HepG2 (cell line): Measurements from ENCODE around the gene SPART. TPM values are rescaled to one million over a fixed set of nuclear protein-coding genes. Genes with fewer than 3 reads are reported as not detected.

Source experiments
- ATAC-seq: fragments of 200-7000 bp; cut with Tn5 transposase; 3 replicates; pipeline ENCODE4 v1.9.1; 2020; ENCODE audit warnings: mild to moderate bottlenecking, moderate library complexity
- BruUV-seq: library from RNA; stranded (reverse); fragments of 400-500 nt; replicated peaks from 2 replicates; lab custom pipeline; 2021; lab: Mats Ljungman, UMichigan
- CTCF ChIA-PET: fragments of 300-600 bp; formaldehyde crosslinking; extraction: SDS; loops from one replicate; lab custom pipeline; 2021; ENCODE audit warnings: low total read pairs, inconsistent platforms, low intra/inter-chr PET ratio; lab: Yijun Ruan, JAX
- POLR2A ChIA-PET: fragments of 350-600 bp; sonication (Branson Sonifier 250); formaldehyde crosslinking; loops from one replicate; lab custom pipeline; 2020; ENCODE audit warnings: antibody characterized with exemption, inconsistent platforms; lab: Yijun Ruan, JAX
- DNase-seq: peaks from one replicate; pipeline ENCODE4 v3.0.0-alpha.2; 2015; ENCODE audit warnings: low spot score
- FAIRE-seq: peaks from 3 replicates; lab custom pipeline; 2011; peaks lifted over from hg19 to GRCh38; lab: Jason Lieb, UNC
- H2AFZ ChIP-seq: one replicate; pipeline ENCODE4 v1.6.1; 2011; ENCODE audit warnings: low read length, inconsistent platforms
- H3K27ac ChIP-seq: fragments of 300-600 bp; 3 replicates; pipeline ENCODE4 v1.8.0; 2011; ENCODE audit warnings: mixed run types, mild to moderate bottlenecking, mixed read lengths, low read length, inconsistent platforms; ENCODE audit not compliant: insufficient read depth; ENCODE audit errors: extremely low read length
- H3K27me3 ChIP-seq, 2 experiments: fragments of 200-600 bp in 1 of 2; 2 replicates in 1 of 2; 3 replicates in 1 of 2; pipeline versions ENCODE4 v1.6.0 to v1.8.0; 2011; ENCODE audit warnings: low read length in 2 of 2, mild to moderate bottlenecking in 2 of 2, moderate library complexity in 2 of 2, inconsistent platforms in 1 of 2; ENCODE audit not compliant: insufficient read depth in 2 of 2, control insufficient read depth in 1 of 2
- H3K36me3 ChIP-seq, 2 experiments: fragments of 200-600 bp in 1 of 2; replicated peaks in 1 of 2; 2 replicates in 1 of 2; 3 replicates in 1 of 2; pipeline versions ENCODE4 v1.5.1 to v1.8.0; 2011; ENCODE audit warnings: low read length in 2 of 2, inconsistent platforms in 1 of 2; ENCODE audit not compliant: insufficient read depth in 2 of 2, control insufficient read depth in 1 of 2
- H3K4me1 ChIP-seq: 2 replicates; pipeline ENCODE4 v1.5.1; 2012; ENCODE audit warnings: low read length, inconsistent platforms; ENCODE audit not compliant: insufficient read depth
- H3K4me2 ChIP-seq: 2 replicates; pipeline ENCODE4 v1.6.0; 2011; ENCODE audit warnings: low read depth, low read length, inconsistent platforms
- H3K4me3 ChIP-seq, 3 experiments: fragments of 200-600 bp in 1 of 3; sonication (generic), shearing (Covaris generic) in 1 of 3; replicated peaks in 1 of 3; 2 replicates each; pipeline ENCODE4 v1.5.1; 2011 to 2016; ENCODE audit warnings: low read length in 3 of 3, inconsistent platforms in 2 of 3, low read depth in 2 of 3, mild to moderate bottlenecking in 2 of 3, control low read depth in 1 of 3, mixed read lengths in 1 of 3; ENCODE audit not compliant: insufficient read depth in 1 of 3
- H3K79me2 ChIP-seq: one replicate; pipeline ENCODE4 v1.6.1; 2011; ENCODE audit warnings: low read length, inconsistent platforms; ENCODE audit not compliant: insufficient read depth
- H3K9ac ChIP-seq: 2 replicates; pipeline ENCODE4 v1.6.0; 2011; ENCODE audit warnings: mild to moderate bottlenecking, low read depth, low read length, inconsistent platforms; ENCODE audit not compliant: insufficient read depth
- H3K9me3 ChIP-seq: 2 replicates; pipeline ENCODE4 v1.5.1; 2012; ENCODE audit warnings: mild to moderate bottlenecking, low read length
- H4K20me1 ChIP-seq: 2 replicates; pipeline ENCODE4 v1.6.0; 2011; ENCODE audit warnings: inconsistent platforms, mild to moderate bottlenecking, low read length, moderate library complexity; ENCODE audit not compliant: insufficient read depth
- AKNA ChIP-seq: sonication (generic); formaldehyde crosslinking; IDR thresholded peaks from 2 replicates; pipeline ENCODE4 v1.4.0; 2020; ENCODE audit warnings: missing genetic modification reagents, borderline replicate concordance
- CREB3 ChIP-seq: sonication (generic); formaldehyde crosslinking; IDR thresholded peaks from 2 replicates; pipeline ENCODE4 v1.5.0; 2020; ENCODE audit warnings: missing genetic modification reagents
- EED ChIP-seq: sonication (generic); formaldehyde crosslinking; IDR thresholded peaks from 2 replicates; pipeline ENCODE4 v1.5.0; 2020; ENCODE audit warnings: mild to moderate bottlenecking, missing genetic modification reagents
- ELK4 ChIP-seq: sonication (generic); formaldehyde crosslinking; IDR thresholded peaks from 2 replicates; pipeline ENCODE4 v1.9.0; 2021; ENCODE audit warnings: missing genetic modification reagents, borderline replicate concordance
- HDAC2 ChIP-seq: sonication (generic); formaldehyde crosslinking; IDR thresholded peaks from 2 replicates; pipeline ENCODE4 v1.4.0; 2020; ENCODE audit warnings: missing genetic modification reagents
- KDM5B ChIP-seq: sonication (generic); formaldehyde crosslinking; IDR thresholded peaks from 2 replicates; pipeline ENCODE4 v1.4.0; 2020; ENCODE audit warnings: missing genetic modification reagents, mild to moderate bottlenecking, borderline replicate concordance
- PCBP1 ChIP-seq: fragments of 200-400 bp; formaldehyde crosslinking; IDR thresholded peaks from 2 replicates; pipeline ENCODE4 v1.6.1; 2017; ENCODE audit warnings: mild to moderate bottlenecking, low read depth, low read length, borderline replicate concordance
- SOX5 ChIP-seq: IDR thresholded peaks from 2 replicates; pipeline ENCODE4 v1.6.1; 2016; ENCODE audit warnings: borderline replicate concordance
- XBP1 ChIP-seq: sonication (generic); formaldehyde crosslinking; IDR thresholded peaks from 2 replicates; pipeline ENCODE4 v1.5.0; 2020; ENCODE audit warnings: missing genetic modification reagents
- XRCC5 ChIP-seq: fragments of 200-400 bp; formaldehyde crosslinking; optimal IDR thresholded peaks from 2 replicates; pipeline ENCODE3; 2017; ENCODE audit warnings: mild to moderate bottlenecking, low read length
- ZNF350 ChIP-seq: sonication (generic); formaldehyde crosslinking; IDR thresholded peaks from 2 replicates; pipeline ENCODE4 v1.4.0; 2020; ENCODE audit warnings: mild to moderate bottlenecking, low read depth, missing genetic modification reagents, borderline replicate concordance
- ZNF563 ChIP-seq: sonication (generic); formaldehyde crosslinking; IDR thresholded peaks from 2 replicates; pipeline ENCODE4 v1.8.0; 2022; ENCODE audit warnings: mild to moderate bottlenecking, moderate library complexity, missing genetic modification reagents
- ZNF570 ChIP-seq: sonication (generic); formaldehyde crosslinking; IDR thresholded peaks from 2 replicates; pipeline ENCODE4 v1.4.0; 2020; ENCODE audit warnings: mild to moderate bottlenecking, missing genetic modification reagents, borderline replicate concordance
- WGBS: methylation state at CpG from one replicate; pipeline ENCODE4 v1.1.6; 2017; ENCODE audit warnings: low lambda C conversion rate; 5-methylcytosine and 5-hydroxymethylcytosine counted together
- in situ Hi-C: cut with HindIII; loops from 2 replicates; pipeline ENCODE4 v1.10.0; 2017; ENCODE audit warnings: low pct_unique_long_range_greater_than_20kb; ENCODE audit not compliant: extremely low pct_ligation_motif_present
- intact Hi-C: fragments of 100-400 bp; cut with micrococcal nuclease; formaldehyde crosslinking; loops from one replicate; pipeline ENCODE4 v1.10.0; 2022; ENCODE audit not compliant: unreplicated experiment
- polyA plus RNA-seq, 8 experiments: library from polyadenylated mRNA; depleted of rRNA in 3 of 8; stranded (reverse) in 7 of 8; unstranded in 1 of 8; fragments of >200 nt; fragmentation: Illumina TruSeq in 4 of 8; extraction: Trizol in 4 of 8; gene quantifications; 2 replicates each; pipeline versions ENCODE4 v1.2.1 to v1.2.3, GENCODE V29; 2011 to 2016; ENCODE audit warnings: low read depth in 4 of 8, missing spikeins in 1 of 8, mixed read lengths in 1 of 8; ENCODE audit not compliant: insufficient read depth in 1 of 8
- total RNA-seq, 5 experiments: library from RNA; depleted of rRNA; stranded (reverse); fragments of >200 nt; fragmentation: Illumina TruSeq; extraction: Trizol; gene quantifications; 2 replicates each; pipeline ENCODE4 v1.2.3, GENCODE V29; 2016; ENCODE audit warnings: low read depth in 1 of 5

Gene SPART
- total and polyA plus RNA-seq, 2 of the 13 experiments (the other 11 are each of a cell fraction or from before 2014, with no cell fraction given), result 8.9 to 28.8 TPM

- Histone ChIP-seq H3K27ac (no peak overlapping the region), H3K36me3 (no peaks in the 10 kb centered on the region), H3K4me1 (no peaks in the 10 kb centered on the region), H4K20me1 (no peaks in the 10 kb centered on the region), H3K79me2 (no peaks in the 10 kb centered on the region), H3K4me3 (no peak overlapping the region), H3K9me3 (no peaks in the 10 kb centered on the region), H3K9ac (no peak overlapping the region), H3K27me3 (no peaks in the 10 kb centered on the region), H3K4me2 (no peak overlapping the region), H2AFZ (no peak overlapping the region)
- ChIA-PET CTCF (no interaction called here), POLR2A (no interaction called here)
- FAIRE-seq (no peak), ATAC-seq (no peak), DNase-seq (no peak)
- intact Hi-C loops (no loop called here), in situ Hi-C loops (no loop called here)
- TF ChIP-seq ZNF563, result no peak
- no peak for TF ChIP-seq ELK4
- TF ChIP-seq SOX5 (CRISPR knock-in tag), result no peak
- no TSS peak for BruUV-seq
- 39% methylated on average over 4 of the region's 4 CpGs for WGBS
Measured at GRCh38 chr13:36366031-36366430, 19.8 kb upstream of the SPART start.

GRCh38 chr13:36363366-36363863 is 17.2 kb upstream of the SPART start:
- ChIA-PET CTCF (no interaction called here), POLR2A (no interaction called here)
- no peaks in the 10 kb centered on the region for H3K79me2 ChIP-seq
- FAIRE-seq (no peak), DNase-seq (no peak), ATAC-seq (no peak)
- H3K27me3 ChIP-seq, result no peaks in the 10 kb centered on the region
- no peak overlapping the region for H3K4me3 ChIP-seq
- no peaks in the 10 kb centered on the region for H3K36me3 ChIP-seq
- H3K27ac ChIP-seq, result no peak overlapping the region
- H3K4me2 ChIP-seq, result no peak overlapping the region
- in situ Hi-C loops, result no loop called here
- H3K4me1 ChIP-seq, result peaks cover 9% of the 10 kb centered on the region
- no peaks in the 10 kb centered on the region for H4K20me1 ChIP-seq
- no TSS peak for BruUV-seq
- intact Hi-C loops, result no loop called here
- H3K9ac ChIP-seq, result no peak overlapping the region
- 52% methylated on average over 3 of the region's 3 CpGs for WGBS
- no peaks in the 10 kb centered on the region for H3K9me3 ChIP-seq
- H2AFZ ChIP-seq, result no peak overlapping the region
- TF ChIP-seq HDAC2 (CRISPR knock-in tag) (no peak), XRCC5 (no peak), KDM5B (CRISPR knock-in tag) (no peak), ZNF570 (CRISPR knock-in tag) (no peak), PCBP1 (no peak), CREB3 (no peak), EED (no peak), AKNA (CRISPR knock-in tag) (no peak), XBP1 (CRISPR knock-in tag) (no peak), ZNF350 (no peak)
